SK-N-SH (cell line): ENCODE data around the gene CD6. TPM values are rescaled to one million over a fixed set of nuclear protein-coding genes. Genes with fewer than 3 reads are reported as not detected.
"Not testable (repeated sequence)": the region's sequence is repeated elsewhere in the genome, so short reads cannot be mapped to it uniquely, and the experiment has no call there.

ENCODE experiments used
- CTCF ChIA-PET: fragments of 300-600, 350-600 bp; formaldehyde crosslinking; extraction: SDS; loops from one replicate; lab custom pipeline; 2021; lab: Yijun Ruan, JAX
- POLR2A ChIA-PET: fragments of 350-600 bp; sonication (Branson Sonifier 250); formaldehyde crosslinking; extraction: SDS; loops from one replicate; lab custom pipeline; 2020; ENCODE audit warnings: antibody characterized with exemption, inconsistent platforms; lab: Yijun Ruan, JAX
- DNase-seq: peaks from one replicate; pipeline ENCODE4 v3.0.0; 2012
- H2AFZ ChIP-seq: fragments of 200-600 bp; sonication (generic); 2 replicates; pipeline ENCODE4 v1.8.1; 2016; ENCODE audit warnings: antibody characterized with exemption, mild to moderate bottlenecking, low read depth
- H3F3A ChIP-seq: fragments of 200-600 bp; sonication (generic); replicated peaks from 2 replicates; pipeline ENCODE3; 2016; ENCODE audit warnings: antibody characterized with exemption, mild to moderate bottlenecking; ENCODE audit not compliant: insufficient read depth
- H3K27ac ChIP-seq, 2 experiments: fragments of 200-500 bp in 1 of 2; fragments of 200-600 bp in 1 of 2; sonication (Bioruptor generic) in 1 of 2; sonication (generic), shearing (Covaris generic) in 1 of 2; 2 replicates each; pipeline versions ENCODE4 v1.5.1 to v1.6.1; 2014 to 2016; ENCODE audit warnings: low read depth in 2 of 2, inconsistent platforms in 1 of 2, low read length in 1 of 2, mild to moderate bottlenecking in 1 of 2, mixed read lengths in 1 of 2
- H3K27me3 ChIP-seq: fragments of 200-600 bp; sonication (generic), shearing (Covaris generic); 2 replicates; pipeline ENCODE4 v1.6.1; 2016; ENCODE audit warnings: mixed run types; ENCODE audit not compliant: insufficient read depth
- H3K36me3 ChIP-seq, 2 experiments: fragments of 200-500 bp in 1 of 2; fragments of 200-600 bp in 1 of 2; sonication (Bioruptor generic) in 1 of 2; sonication (generic) in 1 of 2; replicated peaks in 1 of 2; 2 replicates each; pipeline versions ENCODE3 to v1.5.1; 2014 to 2016; ENCODE audit warnings: low read length in 1 of 2, mild to moderate bottlenecking in 1 of 2; ENCODE audit not compliant: insufficient read depth in 2 of 2, control insufficient read depth in 1 of 2
- H3K4me1 ChIP-seq, 2 experiments: fragments of 200-500 bp in 1 of 2; fragments of 200-600 bp in 1 of 2; sonication (Bioruptor generic) in 1 of 2; sonication (generic), shearing (Covaris generic) in 1 of 2; 2 replicates each; pipeline versions ENCODE4 v1.5.1 to v1.6.1; 2014 to 2016; ENCODE audit warnings: low read depth in 1 of 2, low read length in 1 of 2, mixed run types in 1 of 2; ENCODE audit not compliant: insufficient read depth in 2 of 2, control insufficient read depth in 1 of 2
- H3K4me2 ChIP-seq: fragments of 200-600 bp; sonication (generic), shearing (Covaris generic); 2 replicates; pipeline ENCODE4 v1.6.1; 2017; ENCODE audit warnings: mixed run types
- H3K4me3 ChIP-seq, 2 experiments: fragments of 200-500 bp in 1 of 2; fragments of 200-600 bp in 1 of 2; sonication (Bioruptor generic) in 1 of 2; sonication (generic), shearing (Covaris generic) in 1 of 2; 2 replicates each; pipeline versions ENCODE4 v1.5.1 to v1.8.1; 2014 to 2016; ENCODE audit warnings: low read depth in 2 of 2, inconsistent platforms in 1 of 2, low read length in 1 of 2, mild to moderate bottlenecking in 1 of 2, mixed read lengths in 1 of 2, moderate library complexity in 1 of 2
- H3K79me2 ChIP-seq: fragments of 200-600 bp; sonication (generic); 2 replicates; pipeline ENCODE4 v1.8.1; 2017; ENCODE audit warnings: mild to moderate bottlenecking; ENCODE audit not compliant: insufficient read depth
- H3K9ac ChIP-seq: fragments of 200-600 bp; sonication (generic); 2 replicates; pipeline ENCODE4 v1.6.1; 2017; ENCODE audit warnings: mixed run types
- H3K9me2 ChIP-seq: fragments of 200-600 bp; sonication (generic); 2 replicates; pipeline ENCODE4 v1.6.1; 2017; ENCODE audit warnings: mixed run types
- H3K9me3 ChIP-seq: fragments of 200-600 bp; sonication (generic); 2 replicates; pipeline ENCODE4 v1.6.1; 2017; ENCODE audit warnings: mixed run types, mild to moderate bottlenecking, moderate library complexity
- H4K20me1 ChIP-seq: fragments of 200-600 bp; sonication (generic); 2 replicates; pipeline ENCODE4 v1.6.1; 2017; ENCODE audit warnings: mild to moderate bottlenecking, mixed run types; ENCODE audit not compliant: insufficient read depth
- MEF2A ChIP-seq: IDR thresholded peaks from 2 replicates; pipeline ENCODE4 v1.4.0; 2012; ENCODE audit warnings: low read depth, borderline replicate concordance
- RFX5 ChIP-seq: IDR thresholded peaks from 2 replicates; pipeline ENCODE4 v1.6.1; 2012; ENCODE audit warnings: mild to moderate bottlenecking, improper control_type of control experiment, low read length
- SMC3 ChIP-seq: IDR thresholded peaks from 2 replicates; pipeline ENCODE4 v1.6.1; 2012; ENCODE audit warnings: low read depth, low read length, improper control_type of control experiment
- WGBS: methylation state at CpG from one replicate; pipeline ENCODE4 v1.1.6; 2017; ENCODE audit warnings: low lambda C conversion rate; 5-methylcytosine and 5-hydroxymethylcytosine counted together
- polyA plus RNA-seq, 3 experiments: library from polyadenylated mRNA; depleted of rRNA; stranded (reverse); fragments of >200 nt; gene quantifications; 2 replicates each; pipeline ENCODE4 v1.2.3, GENCODE V29; 2012
- TF ChIP-seq, protein P1 (sequence below): fragments of 200-600 bp; sonication (generic); IDR thresholded peaks from 2 replicates; pipeline ENCODE4 v1.6.1; 2017; ENCODE audit warnings: antibody characterized with exemption, mild to moderate bottlenecking, moderate library complexity

CD6 gene
- polyA plus RNA-seq, 1 of the 3 experiments (the other 2 are of a cell fraction): not detected

DNA sequence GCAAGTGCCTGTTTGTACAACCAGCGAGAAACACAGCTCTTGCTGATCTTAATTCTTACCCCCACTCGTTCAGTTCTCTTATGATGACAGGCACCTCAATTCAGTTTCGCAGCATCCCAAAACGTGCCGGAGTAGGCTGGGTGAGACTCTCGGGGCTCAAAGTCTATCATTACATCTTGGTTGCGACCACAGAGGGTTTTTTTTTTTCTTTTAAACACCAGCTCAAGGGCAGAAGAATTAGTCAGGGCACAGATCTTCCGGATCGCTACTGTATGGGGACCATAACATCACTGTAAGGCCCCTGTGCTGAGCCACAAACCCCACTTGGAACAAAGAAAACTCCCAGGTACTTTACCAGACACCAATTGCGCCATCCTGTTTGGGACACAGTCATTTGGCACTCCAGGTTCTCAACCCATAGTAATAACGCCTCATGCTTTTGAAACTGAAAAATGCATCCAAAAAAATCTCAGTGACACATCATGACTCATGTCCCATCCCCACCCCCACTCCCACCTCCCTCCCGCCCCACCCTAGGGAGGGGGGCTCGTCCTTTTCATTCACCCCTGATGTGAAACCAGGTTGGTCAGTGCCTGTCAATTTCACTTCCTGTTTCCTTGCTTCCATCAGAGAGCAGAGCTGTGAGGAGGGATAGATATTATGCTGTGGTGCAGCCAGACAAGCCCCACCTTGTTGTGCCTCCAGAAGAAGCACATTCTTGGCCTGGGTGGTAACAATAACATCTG, 89.8 kb downstream of the CD6 start (continued):
- TF ChIP-seq MEF2A: no peak

DNA sequence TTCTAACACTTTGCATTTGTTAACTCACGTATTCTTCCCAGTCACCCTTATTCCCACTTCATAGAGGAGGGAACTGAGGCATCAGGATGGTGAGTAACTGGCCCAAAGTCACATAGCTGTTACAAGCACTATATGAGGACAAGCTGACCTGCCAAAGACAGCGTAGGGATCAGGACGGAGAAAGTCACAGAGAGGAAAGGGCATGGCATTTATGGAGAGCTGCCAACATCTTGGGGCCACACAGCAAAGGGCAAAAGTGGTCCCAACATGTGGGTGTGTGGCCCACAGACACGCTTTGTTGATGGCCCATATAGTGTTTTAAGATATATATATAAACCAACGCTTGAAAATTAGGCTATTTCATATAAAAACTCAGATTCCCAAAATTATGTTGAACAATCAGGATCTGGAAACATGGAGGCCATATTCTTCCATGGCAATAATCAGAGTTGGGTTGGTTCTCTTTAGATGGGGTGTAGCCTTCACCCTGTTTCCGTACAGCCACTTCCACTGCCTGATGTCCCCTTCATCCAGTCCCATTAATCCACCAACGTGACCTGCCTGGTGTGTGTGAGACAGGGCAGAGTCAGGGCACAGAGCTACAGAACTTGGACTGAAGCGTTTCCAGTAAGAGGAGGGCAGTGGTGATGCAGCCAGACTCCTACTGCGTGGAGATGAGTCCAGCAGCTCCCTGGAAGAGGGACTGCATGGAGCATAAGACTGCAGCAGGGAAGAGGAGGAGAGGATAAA, 90.9 kb downstream of the CD6 start:
- no peak overlapping the region for H3K4me3 ChIP-seq
- no peaks in the 10 kb centered on the region for H3K9me2 ChIP-seq
- no peak overlapping the region for H3K9ac ChIP-seq
- no peak overlapping the region for H2AFZ ChIP-seq
- CTCF ChIA-PET: interaction anchor here (1.8 kb wide), 1 partner anchor 231 kb away, joined by 5 read pairs; no protein-coding TSS in a partner anchor
- H3K79me2 ChIP-seq: no peaks in the 10 kb centered on the region
- no peaks in the 10 kb centered on the region for H3F3A ChIP-seq
- H4K20me1 ChIP-seq: no peaks in the 10 kb centered on the region
- POLR2A ChIA-PET: no interaction called here
- DNase-seq: no peak
- H3K4me2 ChIP-seq: no peak overlapping the region
- TF ChIP-seq RFX5 (no peak), SMC3 (no peak)
- TF ChIP-seq, protein P1, sequence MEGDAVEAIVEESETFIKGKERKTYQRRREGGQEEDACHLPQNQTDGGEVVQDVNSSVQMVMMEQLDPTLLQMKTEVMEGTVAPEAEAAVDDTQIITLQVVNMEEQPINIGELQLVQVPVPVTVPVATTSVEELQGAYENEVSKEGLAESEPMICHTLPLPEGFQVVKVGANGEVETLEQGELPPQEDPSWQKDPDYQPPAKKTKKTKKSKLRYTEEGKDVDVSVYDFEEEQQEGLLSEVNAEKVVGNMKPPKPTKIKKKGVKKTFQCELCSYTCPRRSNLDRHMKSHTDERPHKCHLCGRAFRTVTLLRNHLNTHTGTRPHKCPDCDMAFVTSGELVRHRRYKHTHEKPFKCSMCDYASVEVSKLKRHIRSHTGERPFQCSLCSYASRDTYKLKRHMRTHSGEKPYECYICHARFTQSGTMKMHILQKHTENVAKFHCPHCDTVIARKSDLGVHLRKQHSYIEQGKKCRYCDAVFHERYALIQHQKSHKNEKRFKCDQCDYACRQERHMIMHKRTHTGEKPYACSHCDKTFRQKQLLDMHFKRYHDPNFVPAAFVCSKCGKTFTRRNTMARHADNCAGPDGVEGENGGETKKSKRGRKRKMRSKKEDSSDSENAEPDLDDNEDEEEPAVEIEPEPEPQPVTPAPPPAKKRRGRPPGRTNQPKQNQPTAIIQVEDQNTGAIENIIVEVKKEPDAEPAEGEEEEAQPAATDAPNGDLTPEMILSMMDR: no peak
- no peaks in the 10 kb centered on the region for H3K27me3 ChIP-seq
- H3K27ac ChIP-seq: no peak overlapping the region
- H3K36me3 ChIP-seq: no peaks in the 10 kb centered on the region
- H3K9me3 ChIP-seq: no peaks in the 10 kb centered on the region
- 80% methylated on average over 9 of the region's 9 CpGs for WGBS
- H3K4me1 ChIP-seq: peaks cover 2 to 5% of the 10 kb centered on the region in 2 experiments; a peak in 1 of 4 replicates

DNA sequence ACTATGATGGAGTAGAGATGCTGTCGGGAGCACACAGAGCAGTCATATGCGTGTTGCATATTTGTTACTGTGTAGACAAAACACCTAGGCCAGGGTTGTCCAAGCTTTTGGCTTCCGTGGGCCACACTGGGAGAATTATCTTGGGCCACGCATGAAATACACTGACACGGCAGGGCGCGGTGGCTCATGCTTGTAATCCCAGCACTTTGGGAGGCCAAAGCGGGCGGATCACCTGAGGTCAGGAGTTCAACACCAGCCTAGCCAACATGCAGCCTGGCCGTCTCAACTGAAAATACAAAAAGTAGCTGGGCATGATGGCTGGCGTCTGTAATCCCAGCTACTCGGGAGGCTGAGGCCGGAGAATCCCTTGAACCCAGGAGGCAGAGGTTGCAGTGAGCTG, 93.8 kb downstream of the CD6 start:
- H3K4me1 ChIP-seq, H3K9me3 ChIP-seq, H3K4me3 ChIP-seq, DNase-seq, H3F3A ChIP-seq, H2AFZ ChIP-seq, H3K79me2 ChIP-seq, H3K9ac ChIP-seq, H3K9me2 ChIP-seq, H4K20me1 ChIP-seq, POLR2A ChIA-PET, H3K36me3 ChIP-seq, H3K4me2 ChIP-seq, H3K27me3 ChIP-seq, H3K27ac ChIP-seq: not testable (repeated sequence)
- 82% methylated on average over 13 of the region's 13 CpGs for WGBS
- CTCF ChIA-PET: interaction anchor here (1.0 to 1.6 kb wide), 2 partner anchors 9 to 64 kb away, joined by 3 to 4 read pairs; no protein-coding TSS in a partner anchor
